Amygdala (tissue), 56 donors: ENCODE data around the gene RNF207.

Source experiments
- DNase-seq, 56 donors: peaks; one replicate each; lab custom pipeline; 2025; lab: John Stamatoyannopoulos, UW

The RNF207 gene

GRCh38 chr1:6205849-6206519, at the start of gene RNF207:
TSS of gene RNF207 (plus strand) at chr1:6206119. CDS start at chr1:6206536, 417 bp downstream.
- DNase-seq, result no peak

- DNase-seq, result no peak
These were observed 48.8 kb upstream of the RNF207 start for GRCh38 chr1:6157132-6157527.

GRCh38 chr1:6157528-6158174, 48.3 kb upstream of the RNF207 start:
- peak in 18 of 56 donors; percentile 10 to 56 (median 28) for DNase-seq

GRCh38 chr1:6158181-6158580, 47.7 kb upstream of the RNF207 start:
- no peak for DNase-seq

- DNase-seq, result no peak
These were observed 43.6 kb upstream of the RNF207 start for GRCh38 chr1:6162341-6162740.

GRCh38 chr1:6162773-6163172, 43.1 kb upstream of the RNF207 start:
- no peak for DNase-seq

GRCh38 chr1:6163191-6163972, 42.5 kb upstream of the RNF207 start:
- DNase-seq, result no peak

GRCh38 chr1:6163973-6164617, 41.8 kb upstream of the RNF207 start:
- peak in 11 of 56 donors; percentile 8 to 33 (median 17) for DNase-seq

GRCh38 chr1:6165027-6165426, 40.9 kb upstream of the RNF207 start:
- DNase-seq, result no peak

- DNase-seq, result no peak
These were observed 40.4 kb upstream of the RNF207 start for GRCh38 chr1:6165441-6165985.

GRCh38 chr1:6166221-6166620, 39.7 kb upstream of the RNF207 start:
- DNase-seq, result no peak

- DNase-seq, result no peak
These were observed 39.1 kb upstream of the RNF207 start for GRCh38 chr1:6166655-6167390.

- peak in 7 of 56 donors; percentile 17 to 52 (median 25) for DNase-seq
These were observed 38.3 kb upstream of the RNF207 start for GRCh38 chr1:6167391-6168303.

- no peak for DNase-seq
These were observed 36.9 kb upstream of the RNF207 start for GRCh38 chr1:6168947-6169586.

GRCh38 chr1:6170116-6170741, 35.7 kb upstream of the RNF207 start:
- no peak for DNase-seq

- peak in 20 of 56 donors; percentile 9 to 52 (median 37) for DNase-seq
These were observed 35.1 kb upstream of the RNF207 start for GRCh38 chr1:6170742-6171201.

- DNase-seq, result peak in 1 of 56 donors; percentile 5
These were observed 34.3 kb upstream of the RNF207 start for GRCh38 chr1:6171548-6172124.
